ENCODE results near the gene TP53I3. TPM values are rescaled to one million over a fixed set of nuclear protein-coding genes. Genes with fewer than 3 reads are reported as not detected.

The TP53I3 gene
- total RNA-seq, 4 donors from 2014 or later = 14.5 to 38.4 (median 31.0) TPM

DNA sequence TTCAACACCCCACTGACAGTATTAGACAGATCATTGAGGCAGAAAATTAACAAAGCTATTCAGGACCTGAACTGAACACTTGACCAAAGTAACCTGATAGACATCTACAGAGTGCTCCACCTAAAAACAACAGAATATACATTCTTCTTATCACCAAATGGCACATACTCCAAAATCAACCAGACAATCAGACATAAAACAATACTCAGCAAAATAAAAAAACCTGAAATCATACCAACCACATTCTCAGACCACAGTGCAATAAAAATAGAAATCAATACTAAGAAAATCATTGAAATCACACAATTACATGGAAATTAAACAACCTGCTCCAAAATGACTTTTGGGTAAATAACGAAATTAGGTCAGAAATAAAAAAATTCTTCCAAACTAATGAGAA lies 22.7 kb upstream of the TP53I3 start:
- no peaks in the 10 kb centered on the region for H3K9me3 ChIP-seq
- H3K4me3 ChIP-seq (replicated peaks in 1 of 3) = no peak overlapping the region
- no peaks in the 10 kb centered on the region for H3K36me3 ChIP-seq
- 89 to 94% methylated on average over 1 of the region's 1 CpG for WGBS, 2 donors
- no peak overlapping the region for H3K27ac ChIP-seq
- TF ChIP-seq POLR2A (IDR thresholded peaks at IDR 0.05) = no peak
- TF ChIP-seq, protein P1, sequence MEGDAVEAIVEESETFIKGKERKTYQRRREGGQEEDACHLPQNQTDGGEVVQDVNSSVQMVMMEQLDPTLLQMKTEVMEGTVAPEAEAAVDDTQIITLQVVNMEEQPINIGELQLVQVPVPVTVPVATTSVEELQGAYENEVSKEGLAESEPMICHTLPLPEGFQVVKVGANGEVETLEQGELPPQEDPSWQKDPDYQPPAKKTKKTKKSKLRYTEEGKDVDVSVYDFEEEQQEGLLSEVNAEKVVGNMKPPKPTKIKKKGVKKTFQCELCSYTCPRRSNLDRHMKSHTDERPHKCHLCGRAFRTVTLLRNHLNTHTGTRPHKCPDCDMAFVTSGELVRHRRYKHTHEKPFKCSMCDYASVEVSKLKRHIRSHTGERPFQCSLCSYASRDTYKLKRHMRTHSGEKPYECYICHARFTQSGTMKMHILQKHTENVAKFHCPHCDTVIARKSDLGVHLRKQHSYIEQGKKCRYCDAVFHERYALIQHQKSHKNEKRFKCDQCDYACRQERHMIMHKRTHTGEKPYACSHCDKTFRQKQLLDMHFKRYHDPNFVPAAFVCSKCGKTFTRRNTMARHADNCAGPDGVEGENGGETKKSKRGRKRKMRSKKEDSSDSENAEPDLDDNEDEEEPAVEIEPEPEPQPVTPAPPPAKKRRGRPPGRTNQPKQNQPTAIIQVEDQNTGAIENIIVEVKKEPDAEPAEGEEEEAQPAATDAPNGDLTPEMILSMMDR (IDR thresholded peaks at IDR 0.05) = no peak
- DNase-seq = no peak
- no peaks in the 10 kb centered on the region for H3K27me3 ChIP-seq
- peaks cover 0 to 5% of the 10 kb centered on the region in 2 donors for H3K4me1 ChIP-seq
- intact Hi-C loops (cut with DNase I) = no loop called here

DNA sequence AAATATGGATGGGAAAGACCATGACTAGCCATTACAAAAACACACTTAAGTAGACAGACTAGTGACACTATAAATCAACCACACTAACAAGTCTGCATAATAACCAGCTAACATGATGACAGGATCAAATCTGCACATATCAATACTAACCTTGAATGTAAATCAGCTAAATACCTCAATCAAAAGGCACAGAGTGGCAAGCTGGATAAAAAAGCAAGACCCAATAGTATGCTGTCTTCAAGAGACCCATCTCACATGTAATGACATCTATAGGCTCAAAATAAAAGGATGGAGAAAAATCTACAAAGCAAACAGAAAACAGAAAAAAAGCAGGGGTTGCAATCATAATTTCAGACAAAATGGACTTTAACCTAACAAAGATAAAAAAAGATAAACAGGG lies 22.2 kb upstream of the TP53I3 start:
- intact Hi-C loops (cut with DNase I) = no loop called here
- no peaks in the 10 kb centered on the region for H3K27me3 ChIP-seq

DNA sequence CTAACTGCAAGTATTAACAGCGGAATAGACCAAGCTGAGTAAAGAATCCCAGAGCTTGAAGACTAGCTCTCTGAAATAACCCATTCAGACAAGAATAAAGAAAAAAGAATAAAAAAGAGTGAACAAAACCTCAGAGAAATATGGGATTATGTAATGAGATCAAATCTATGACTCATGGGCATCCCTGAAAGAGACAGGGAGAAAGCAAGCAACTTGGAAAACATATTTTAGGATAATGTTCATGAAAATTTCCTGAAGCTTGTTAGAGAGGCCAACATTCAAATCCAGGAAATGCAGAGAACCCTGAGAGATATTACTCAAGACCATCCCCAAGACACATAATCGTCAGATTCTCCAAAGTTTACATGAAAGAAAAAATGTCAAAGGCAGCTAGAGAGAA lies 21.2 kb upstream of the TP53I3 start:
- intact Hi-C loops (cut with DNase I) = no loop called here
- Histone ChIP-seq H3K4me1 (peaks cover 0 to 5% of the 10 kb centered on the region in 2 donors), H3K27me3 (no peaks in the 10 kb centered on the region), H3K36me3 (no peaks in the 10 kb centered on the region), H3K9me3 (no peaks in the 10 kb centered on the region), H3K4me3 (replicated peaks in 1 of 3) (no peak overlapping the region), H3K27ac (no peak overlapping the region)
- DNase-seq = no peak
- WGBS, 2 donors = 21 to 48% methylated on average over 2 of the region's 2 CpGs
- TF ChIP-seq, protein P1 (IDR thresholded peaks at IDR 0.05) = no peak
- TF ChIP-seq POLR2A (IDR thresholded peaks at IDR 0.05) = no peak

More for the DNA sequence above, 22.2 kb upstream of the TP53I3 start:
- Histone ChIP-seq H3K9me3 (no peaks in the 10 kb centered on the region), H3K4me1 (peaks cover 0 to 5% of the 10 kb centered on the region in 2 donors), H3K4me3 (replicated peaks in 1 of 3) (no peak overlapping the region), H3K36me3 (no peaks in the 10 kb centered on the region), H3K27ac (no peak overlapping the region)
- DNase-seq = no peak
- no peak for TF ChIP-seq POLR2A (IDR thresholded peaks at IDR 0.05)

DNA sequence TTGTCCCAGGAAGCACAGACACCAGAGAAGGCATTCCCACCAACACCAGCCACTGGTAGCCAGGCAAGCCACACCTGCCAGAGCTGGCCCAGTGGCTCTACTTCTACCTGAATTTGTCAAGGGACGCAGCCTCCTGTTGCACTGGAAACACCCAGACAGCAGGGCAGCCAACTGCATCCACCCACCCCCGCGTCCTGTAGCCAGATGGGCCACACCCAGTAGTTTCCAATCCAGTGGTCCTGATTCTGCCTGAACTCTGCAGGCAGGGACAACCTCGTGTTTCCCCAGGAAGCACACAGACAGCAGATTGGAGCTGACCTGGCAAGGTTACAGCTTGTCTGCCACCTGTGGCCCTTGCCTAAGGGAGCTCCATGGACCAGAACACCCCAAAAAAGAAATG lies 20.3 kb upstream of the TP53I3 start:
- Histone ChIP-seq H3K27me3 (no peaks in the 10 kb centered on the region), H3K27ac (no peak overlapping the region), H3K36me3 (no peaks in the 10 kb centered on the region), H3K9me3 (no peaks in the 10 kb centered on the region), H3K4me1 (peaks cover 0 to 5% of the 10 kb centered on the region in 2 donors), H3K4me3 (replicated peaks in 1 of 3) (no peak overlapping the region)
- intact Hi-C loops (cut with DNase I) = no loop called here
- no peak for TF ChIP-seq POLR2A (IDR thresholded peaks at IDR 0.05)
- TF ChIP-seq, protein P1 (IDR thresholded peaks at IDR 0.05) = no peak
- DNase-seq = no peak
- 67 to 85% methylated on average over 1 to 4 of the region's 4 CpGs for WGBS, 2 donors

DNA sequence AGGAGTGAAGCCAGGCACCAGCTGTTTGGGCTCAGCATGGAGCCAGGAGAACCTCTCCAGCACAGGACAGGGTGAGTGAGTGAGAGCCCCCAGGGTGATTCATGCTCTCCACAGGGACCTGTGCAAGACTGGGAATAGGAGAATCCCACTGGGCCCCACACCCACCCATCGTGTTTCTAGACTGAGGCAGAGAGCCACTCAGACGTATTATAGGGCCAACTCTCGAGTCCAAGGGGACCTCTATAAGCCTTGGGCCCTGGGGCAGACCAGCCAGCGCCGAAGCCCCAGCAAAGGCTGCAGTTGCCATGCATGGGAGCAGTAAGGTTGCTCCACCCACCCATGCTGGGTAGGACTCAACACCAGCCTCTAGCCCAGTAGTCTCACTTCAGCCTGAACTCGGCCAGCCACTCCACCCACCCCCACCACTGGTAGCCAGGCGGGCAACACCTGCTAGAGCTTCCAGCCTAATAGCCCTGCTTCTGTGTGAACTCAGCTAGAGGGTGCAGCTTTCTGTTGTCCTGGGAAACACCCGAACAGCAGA lies 19.5 kb upstream of the TP53I3 start:
- Histone ChIP-seq H3K27ac (no peak overlapping the region), H3K4me3 (replicated peaks in 1 of 3) (no peak overlapping the region), H3K36me3 (no peaks in the 10 kb centered on the region), H3K9me3 (no peaks in the 10 kb centered on the region), H3K27me3 (no peaks in the 10 kb centered on the region), H3K4me1 (peaks cover 0 to 5% of the 10 kb centered on the region in 2 donors)
- TF ChIP-seq POLR2A (IDR thresholded peaks at IDR 0.05) = no peak
- TF ChIP-seq, protein P1 (IDR thresholded peaks at IDR 0.05) = no peak
- DNase-seq = no peak
- intact Hi-C loops (cut with DNase I) = no loop called here
- WGBS, 2 donors = 88 to 100% methylated on average over 2 to 5 of the region's 8 CpGs
